NB4 (cell line): ENCODE measurements around the gene FBXW8.

ENCODE experiments used
- DNase-seq: peaks from one replicate; pipeline ENCODE4 v3.0.0; 2010; ENCODE audit warnings: low read depth
- H3K4me3 ChIP-seq: one replicate; pipeline ENCODE4 v1.5.1; 2011; ENCODE audit warnings: mild to moderate bottlenecking, low read depth, low read length, moderate library complexity
- CTCF ChIP-seq: IDR thresholded peaks from one replicate; pipeline ENCODE4 v1.5.1; 2012; ENCODE audit warnings: low read depth, low read length
- MAX ChIP-seq: IDR thresholded peaks from 2 replicates; pipeline ENCODE4 v1.6.1; 2011; ENCODE audit warnings: low read depth, low read length
- MYC ChIP-seq: IDR thresholded peaks from 2 replicates; pipeline ENCODE4 v1.6.1; 2011; ENCODE audit warnings: low read depth, low read length
- POLR2A ChIP-seq: IDR thresholded peaks from 2 replicates; pipeline ENCODE4 v1.6.1; 2011; ENCODE audit warnings: mild to moderate bottlenecking; ENCODE audit not compliant: insufficient read length; ENCODE audit errors: extremely low read depth

FBXW8 gene

GRCh38 chr12:116969615-116970585 is 59.1 kb downstream of the FBXW8 start:
- no peak for DNase-seq
- no peak overlapping the region for H3K4me3 ChIP-seq

GRCh38 chr12:116971222-116971621 is 60.5 kb downstream of the FBXW8 start:
- DNase-seq = no peak
- H3K4me3 ChIP-seq = no peak overlapping the region
- TF ChIP-seq MYC = no peak
- TF ChIP-seq POLR2A = no peak
- no peak for TF ChIP-seq CTCF
- no peak for TF ChIP-seq MAX

More at GRCh38 chr12:116969615-116970585, 59.1 kb downstream of the FBXW8 start:
- no peak for TF ChIP-seq CTCF
- no peak for TF ChIP-seq POLR2A
- TF ChIP-seq MYC = no peak
- TF ChIP-seq MAX = no peak

- no peak overlapping the region for H3K4me3 ChIP-seq
- no peak for TF ChIP-seq MYC
- TF ChIP-seq POLR2A = no peak
- TF ChIP-seq MAX = no peak
- no peak for TF ChIP-seq CTCF
Measured at GRCh38 chr12:116975779-116976393, 65.1 kb downstream of the FBXW8 start.

GRCh38 chr12:116977465-116978380 is 67.0 kb downstream of the FBXW8 start:
- DNase-seq = no peak
- TF ChIP-seq MYC (no peak), CTCF (no peak), MAX (no peak), POLR2A (no peak)
- H3K4me3 ChIP-seq = no peak overlapping the region

More at GRCh38 chr12:116975779-116976393, 65.1 kb downstream of the FBXW8 start:
- no peak for DNase-seq

- TF ChIP-seq CTCF (no peak), MAX (no peak), MYC (no peak), POLR2A (no peak)
- H3K4me3 ChIP-seq = no peak overlapping the region
- DNase-seq = no peak
Measured at GRCh38 chr12:116978791-116979508, 68.2 kb downstream of the FBXW8 start.
